Astrocyte (in vitro differentiated cells and primary cell): ENCODE data around the gene RANBP1. TPM values are rescaled to one million over a fixed set of nuclear protein-coding genes. Genes with fewer than 3 reads are reported as not detected.

ENCODE experiments used
- DNase-seq: peaks from one replicate; pipeline ENCODE4 v3.0.0-alpha.2; 2010; ENCODE audit warnings: low read depth
- FAIRE-seq: peaks from 2 replicates; lab custom pipeline; 2011; peaks lifted over from hg19 to GRCh38; lab: Jason Lieb, UNC
- H2AFZ ChIP-seq: 2 replicates; pipeline ENCODE4 v1.6.0; 2012; ENCODE audit warnings: low read depth, low read length, inconsistent platforms
- H3K27ac ChIP-seq: 2 replicates; pipeline ENCODE4 v1.5.1; 2011; ENCODE audit warnings: low read depth, low read length, inconsistent platforms
- H3K27me3 ChIP-seq: 2 replicates; pipeline ENCODE4 v1.6.0; 2011; ENCODE audit warnings: low read length, inconsistent platforms; ENCODE audit not compliant: insufficient read depth
- H3K36me3 ChIP-seq: 2 replicates; pipeline ENCODE4 v1.5.1; 2011; ENCODE audit warnings: low read length, inconsistent platforms; ENCODE audit not compliant: insufficient read depth
- H3K4me1 ChIP-seq: 2 replicates; pipeline ENCODE4 v1.5.1; 2011; ENCODE audit warnings: low read length, inconsistent platforms; ENCODE audit not compliant: insufficient read depth
- H3K4me2 ChIP-seq: 2 replicates; pipeline ENCODE4 v1.6.0; 2012; ENCODE audit warnings: low read length, inconsistent platforms
- H3K4me3 ChIP-seq: 2 replicates; pipeline ENCODE4 v1.5.1; 2011; ENCODE audit warnings: low read depth, mild to moderate bottlenecking, low read length, inconsistent platforms; ENCODE audit not compliant: insufficient read depth
- H3K79me2 ChIP-seq: 2 replicates; pipeline ENCODE4 v1.6.0; 2012; ENCODE audit warnings: mild to moderate bottlenecking, low read length, inconsistent platforms; ENCODE audit not compliant: insufficient read depth
- H3K9ac ChIP-seq: 2 replicates; pipeline ENCODE4 v1.6.0; 2012; ENCODE audit warnings: mild to moderate bottlenecking, low read length, inconsistent platforms
- H3K9me3 ChIP-seq: 2 replicates; pipeline ENCODE4 v1.5.1; 2012; ENCODE audit warnings: low read depth, mild to moderate bottlenecking, low read length, inconsistent platforms; ENCODE audit not compliant: insufficient read depth
- H4K20me1 ChIP-seq: 2 replicates; pipeline ENCODE4 v1.6.0; 2012; ENCODE audit warnings: low read length, inconsistent platforms; ENCODE audit not compliant: insufficient read depth
- H3K27ac Mint-ChIP-seq: one replicate; pipeline ENCODE4 v1.8.0; 2021; ENCODE audit warnings: mild to moderate bottlenecking, mixed read lengths; ENCODE audit not compliant: unreplicated experiment
- H3K27me3 Mint-ChIP-seq: one replicate; pipeline ENCODE4 v1.8.0; 2021; ENCODE audit warnings: low read depth, mixed read lengths; ENCODE audit not compliant: unreplicated experiment
- H3K36me3 Mint-ChIP-seq: one replicate; pipeline ENCODE4 v1.8.0; 2021; ENCODE audit warnings: low read depth, mixed read lengths; ENCODE audit not compliant: unreplicated experiment
- H3K4me1 Mint-ChIP-seq: one replicate; pipeline ENCODE4 v1.8.0; 2021; ENCODE audit warnings: low read depth, mixed read lengths; ENCODE audit not compliant: unreplicated experiment
- H3K4me3 Mint-ChIP-seq: one replicate; pipeline ENCODE4 v1.8.0; 2021; ENCODE audit warnings: mild to moderate bottlenecking, moderate library complexity, mixed read lengths; ENCODE audit not compliant: unreplicated experiment
- H3K9me3 Mint-ChIP-seq: one replicate; pipeline ENCODE4 v1.8.0; 2021; ENCODE audit warnings: mild to moderate bottlenecking, mixed read lengths; ENCODE audit not compliant: unreplicated experiment
- EZH2 ChIP-seq: IDR thresholded peaks from 2 replicates; pipeline ENCODE4 v1.6.1; 2012; ENCODE audit warnings: mild to moderate bottlenecking, low read length, inconsistent platforms; ENCODE audit not compliant: insufficient read depth
- total RNA-seq: library from RNA; stranded (reverse); gene quantifications from 2 replicates; pipeline ENCODE4 v1.2.1, GENCODE V29; 2021
- TF ChIP-seq, protein P1 (sequence below): IDR thresholded peaks from 2 replicates; pipeline ENCODE4 v1.5.1; 2011; ENCODE audit warnings: low read depth, mild to moderate bottlenecking, inconsistent platforms, low read length, moderate library complexity; ENCODE audit not compliant: insufficient read depth

Gene RANBP1
- total RNA-seq, 1 donor from 2014 or later: 164 TPM

DNA sequence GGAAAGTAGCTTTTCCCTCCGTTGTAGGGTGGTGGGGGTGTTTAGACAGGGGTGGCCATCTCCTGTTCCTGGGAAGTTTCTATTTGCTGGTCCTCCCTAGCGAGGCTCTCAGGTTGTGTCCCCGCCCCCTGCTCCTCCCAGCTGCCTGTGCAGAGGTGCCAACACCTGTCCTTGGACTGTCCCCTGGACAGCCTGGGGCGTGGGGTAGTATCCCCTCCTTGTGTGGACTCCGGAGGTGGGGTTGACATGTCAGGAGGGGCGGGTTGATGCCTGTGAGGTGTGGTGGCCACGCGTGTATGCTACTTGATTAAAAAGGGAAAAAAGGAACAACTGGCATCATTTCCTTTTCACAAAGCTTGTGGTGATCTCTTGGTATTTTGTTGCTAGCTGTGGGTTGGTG lies 14.3 kb upstream of the RANBP1 start:
- Mint-ChIP-seq H3K4me1 (peaks cover 2% of the 10 kb centered on the region), H3K9me3 (peaks cover 4% of the 10 kb centered on the region), H3K36me3 (peaks cover 20% of the 10 kb centered on the region), H3K27me3 (no peaks in the 10 kb centered on the region), H3K27ac (no peak overlapping the region), H3K4me3 (no peak overlapping the region)
- peaks cover 77% of the 10 kb centered on the region for H4K20me1 ChIP-seq
- FAIRE-seq (no peak), DNase-seq (no peak)
- peaks cover 60% of the 10 kb centered on the region for H3K36me3 ChIP-seq
- H3K4me3 ChIP-seq: no peak overlapping the region
- no peak for TF ChIP-seq EZH2
- TF ChIP-seq, protein P1, sequence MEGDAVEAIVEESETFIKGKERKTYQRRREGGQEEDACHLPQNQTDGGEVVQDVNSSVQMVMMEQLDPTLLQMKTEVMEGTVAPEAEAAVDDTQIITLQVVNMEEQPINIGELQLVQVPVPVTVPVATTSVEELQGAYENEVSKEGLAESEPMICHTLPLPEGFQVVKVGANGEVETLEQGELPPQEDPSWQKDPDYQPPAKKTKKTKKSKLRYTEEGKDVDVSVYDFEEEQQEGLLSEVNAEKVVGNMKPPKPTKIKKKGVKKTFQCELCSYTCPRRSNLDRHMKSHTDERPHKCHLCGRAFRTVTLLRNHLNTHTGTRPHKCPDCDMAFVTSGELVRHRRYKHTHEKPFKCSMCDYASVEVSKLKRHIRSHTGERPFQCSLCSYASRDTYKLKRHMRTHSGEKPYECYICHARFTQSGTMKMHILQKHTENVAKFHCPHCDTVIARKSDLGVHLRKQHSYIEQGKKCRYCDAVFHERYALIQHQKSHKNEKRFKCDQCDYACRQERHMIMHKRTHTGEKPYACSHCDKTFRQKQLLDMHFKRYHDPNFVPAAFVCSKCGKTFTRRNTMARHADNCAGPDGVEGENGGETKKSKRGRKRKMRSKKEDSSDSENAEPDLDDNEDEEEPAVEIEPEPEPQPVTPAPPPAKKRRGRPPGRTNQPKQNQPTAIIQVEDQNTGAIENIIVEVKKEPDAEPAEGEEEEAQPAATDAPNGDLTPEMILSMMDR: no peak
- H3K4me2 ChIP-seq: no peak overlapping the region
- H3K27ac ChIP-seq: no peak overlapping the region
- H3K9me3 ChIP-seq: no peaks in the 10 kb centered on the region
- H3K9ac ChIP-seq: no peak overlapping the region
- H2AFZ ChIP-seq: no peak overlapping the region
- no peaks in the 10 kb centered on the region for H3K27me3 ChIP-seq
- H3K4me1 ChIP-seq: no peaks in the 10 kb centered on the region
- peaks cover 82% of the 10 kb centered on the region for H3K79me2 ChIP-seq

DNA sequence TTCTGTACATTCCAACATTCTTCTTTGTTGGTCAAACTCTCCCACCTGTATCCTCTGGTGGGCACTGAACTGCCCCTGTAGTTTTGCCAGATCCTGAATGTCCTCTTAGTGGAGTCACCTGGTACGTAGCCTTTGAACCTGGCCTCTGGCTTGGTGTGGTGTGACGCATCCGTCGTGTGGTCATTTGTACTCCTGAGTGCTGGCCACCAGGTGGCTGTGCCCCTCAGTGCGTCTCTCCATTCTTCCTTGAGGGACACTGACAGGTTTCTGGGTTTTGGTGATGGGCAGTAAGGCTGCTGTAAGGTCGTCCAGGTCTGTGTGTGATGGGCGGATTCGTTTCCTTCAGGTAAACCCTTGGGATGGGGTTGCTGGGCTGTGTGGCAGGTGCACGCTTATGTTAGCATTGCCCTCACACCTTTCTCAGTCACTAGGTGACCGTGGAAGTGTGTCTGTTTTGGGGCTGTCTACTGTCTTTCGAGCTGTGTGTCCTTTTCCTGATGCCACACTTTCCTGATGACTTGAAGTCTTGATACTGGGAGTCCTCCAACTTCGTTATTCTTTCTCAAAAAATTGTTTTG lies 13.6 kb upstream of the RANBP1 start:
- no peak for FAIRE-seq
- H3K27ac Mint-ChIP-seq: no peak overlapping the region
- peaks cover 59% of the 10 kb centered on the region for H3K36me3 ChIP-seq

More for the DNA sequence above, 13.6 kb upstream of the RANBP1 start:
- H3K4me3 ChIP-seq: no peak overlapping the region
- peaks cover 16% of the 10 kb centered on the region for H3K36me3 Mint-ChIP-seq
- peak overlapping the region; percentile 34 for H3K4me3 Mint-ChIP-seq
- no peak overlapping the region for H3K4me2 ChIP-seq
- peaks cover 79% of the 10 kb centered on the region for H4K20me1 ChIP-seq
- no peak overlapping the region for H3K9ac ChIP-seq
- peaks cover 79% of the 10 kb centered on the region for H3K79me2 ChIP-seq
- peaks cover 2% of the 10 kb centered on the region for H3K4me1 Mint-ChIP-seq
- H3K9me3 ChIP-seq: no peaks in the 10 kb centered on the region
- H3K27me3 ChIP-seq: no peaks in the 10 kb centered on the region
- H3K27ac ChIP-seq: no peak overlapping the region
- TF ChIP-seq, protein P1: no peak
- no peak for TF ChIP-seq EZH2
- H3K9me3 Mint-ChIP-seq: no peaks in the 10 kb centered on the region
- DNase-seq: no peak
- H3K27me3 Mint-ChIP-seq: no peaks in the 10 kb centered on the region
- no peaks in the 10 kb centered on the region for H3K4me1 ChIP-seq
- H2AFZ ChIP-seq: no peak overlapping the region
